MM.1S (cell line): ENCODE measurements around the gene RELN.

ENCODE experiments used
- DNase-seq: peaks from one replicate; pipeline ENCODE4 v3.0.0-alpha.2; 2015
- H2AFZ ChIP-seq: fragments of 300-600 bp; sonication (generic); 2 replicates; pipeline ENCODE4 v1.6.0; 2016; ENCODE audit warnings: antibody characterized with exemption, low read length
- H3F3A ChIP-seq: fragments of 300-600 bp; sonication (generic); 2 replicates; pipeline ENCODE4 v1.6.1; 2016; ENCODE audit warnings: mild to moderate bottlenecking, antibody characterized with exemption, low read length, moderate library complexity, mixed read lengths; ENCODE audit not compliant: insufficient read depth
- H3K27ac ChIP-seq: fragments of 300-600 bp; sonication (generic); 2 replicates; pipeline ENCODE4 v1.5.1; 2016; ENCODE audit warnings: mild to moderate bottlenecking, low read length
- H3K27me3 ChIP-seq: fragments of 300-600 bp; sonication (generic); replicated peaks from 2 replicates; pipeline ENCODE4 v1.6.0; 2016; ENCODE audit warnings: low read length; ENCODE audit not compliant: insufficient read depth
- H3K36me3 ChIP-seq: fragments of 300-600 bp; sonication (generic); replicated peaks from 2 replicates; pipeline ENCODE4 v1.6.1; 2016; ENCODE audit warnings: mild to moderate bottlenecking, low read length, mixed read lengths; ENCODE audit not compliant: insufficient read depth
- H3K4me1 ChIP-seq: fragments of 300-600 bp; sonication (generic); 2 replicates; pipeline ENCODE4 v1.6.1; 2016; ENCODE audit warnings: low read length, mixed read lengths
- H3K4me2 ChIP-seq: fragments of 300-600 bp; sonication (generic); 2 replicates; pipeline ENCODE4 v1.6.0; 2016; ENCODE audit warnings: low read depth, low read length
- H3K4me3 ChIP-seq: fragments of 300-600 bp; sonication (generic); 2 replicates; pipeline ENCODE4 v1.5.1; 2016; ENCODE audit warnings: low read length, mixed read lengths
- H3K79me2 ChIP-seq: fragments of 300-600 bp; sonication (generic); 2 replicates; pipeline ENCODE4 v1.6.1; 2016; ENCODE audit warnings: mixed run types, low read length, mixed read lengths
- H3K9ac ChIP-seq: fragments of 300-600 bp; sonication (generic); 2 replicates; pipeline ENCODE4 v1.6.1; 2016; ENCODE audit warnings: low read length, mixed read lengths
- H3K9me2 ChIP-seq: fragments of 300-600 bp; sonication (generic); replicated peaks from 2 replicates; pipeline ENCODE4 v1.6.1; 2016; ENCODE audit warnings: mild to moderate bottlenecking, low read length, mixed read lengths; ENCODE audit not compliant: insufficient read depth
- H3K9me3 ChIP-seq: fragments of 300-600 bp; sonication (generic); replicated peaks from 2 replicates; pipeline ENCODE4 v1.6.1; 2016; ENCODE audit warnings: mild to moderate bottlenecking, low read length, mixed read lengths; ENCODE audit not compliant: insufficient read depth
- H4K20me1 ChIP-seq: fragments of 300-600 bp; sonication (generic); 2 replicates; pipeline ENCODE4 v1.6.1; 2016; ENCODE audit warnings: mild to moderate bottlenecking, low read length, moderate library complexity, mixed read lengths; ENCODE audit not compliant: insufficient read depth
- EZH2 ChIP-seq: fragments of 300-600 bp; sonication (generic); optimal IDR thresholded peaks from 2 replicates; pipeline ENCODE3; 2017; ENCODE audit warnings: low read depth, mild to moderate bottlenecking, antibody characterized with exemption, low read length, mixed read lengths
- EZH2phosphoT487 ChIP-seq: fragments of 300-600 bp; sonication (generic); IDR thresholded peaks from 2 replicates; pipeline ENCODE4 v1.6.1; 2018; ENCODE audit warnings: antibody characterized with exemption, low read length
- TF ChIP-seq, protein P1 (sequence below): fragments of 300-600 bp; sonication (generic); IDR thresholded peaks from 2 replicates; pipeline ENCODE4 v1.5.1; 2016; ENCODE audit warnings: antibody characterized with exemption, low read length, mixed read lengths

RELN gene

DNA sequence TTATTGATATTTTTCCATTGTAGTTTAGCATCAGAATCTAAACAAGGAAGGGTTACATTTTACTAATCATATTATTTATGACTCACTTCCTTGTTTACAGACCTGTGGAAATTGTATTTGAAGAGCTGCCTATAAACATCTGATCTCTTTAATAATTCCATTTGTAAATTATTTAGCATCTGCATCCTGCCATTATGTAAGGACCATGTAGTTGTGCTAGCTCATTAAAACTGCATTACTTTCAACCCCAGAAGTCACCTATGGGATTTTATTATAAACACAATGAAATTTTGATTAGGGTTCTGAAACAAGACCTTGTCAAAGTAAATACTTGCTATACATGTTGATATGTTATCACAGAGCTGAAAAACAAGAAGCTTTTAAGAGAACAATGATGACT is 396.6 kb downstream of the RELN start:
- no peaks in the 10 kb centered on the region for H3F3A ChIP-seq
- no peak overlapping the region for H3K4me2 ChIP-seq
- H3K36me3 ChIP-seq, result no peaks in the 10 kb centered on the region
- H3K9me2 ChIP-seq, result no peaks in the 10 kb centered on the region
- H3K27me3 ChIP-seq, result no peaks in the 10 kb centered on the region
- no peak overlapping the region for H3K9ac ChIP-seq
- H3K27ac ChIP-seq, result no peak overlapping the region
- H3K4me1 ChIP-seq, result no peaks in the 10 kb centered on the region
- H3K4me3 ChIP-seq, result no peak overlapping the region
- no peak overlapping the region for H2AFZ ChIP-seq
- H3K9me3 ChIP-seq, result no peaks in the 10 kb centered on the region
- no peak for DNase-seq
- no peaks in the 10 kb centered on the region for H3K79me2 ChIP-seq
- TF ChIP-seq EZH2phosphoT487, result no peak
- TF ChIP-seq EZH2, result no peak
- TF ChIP-seq, protein P1, sequence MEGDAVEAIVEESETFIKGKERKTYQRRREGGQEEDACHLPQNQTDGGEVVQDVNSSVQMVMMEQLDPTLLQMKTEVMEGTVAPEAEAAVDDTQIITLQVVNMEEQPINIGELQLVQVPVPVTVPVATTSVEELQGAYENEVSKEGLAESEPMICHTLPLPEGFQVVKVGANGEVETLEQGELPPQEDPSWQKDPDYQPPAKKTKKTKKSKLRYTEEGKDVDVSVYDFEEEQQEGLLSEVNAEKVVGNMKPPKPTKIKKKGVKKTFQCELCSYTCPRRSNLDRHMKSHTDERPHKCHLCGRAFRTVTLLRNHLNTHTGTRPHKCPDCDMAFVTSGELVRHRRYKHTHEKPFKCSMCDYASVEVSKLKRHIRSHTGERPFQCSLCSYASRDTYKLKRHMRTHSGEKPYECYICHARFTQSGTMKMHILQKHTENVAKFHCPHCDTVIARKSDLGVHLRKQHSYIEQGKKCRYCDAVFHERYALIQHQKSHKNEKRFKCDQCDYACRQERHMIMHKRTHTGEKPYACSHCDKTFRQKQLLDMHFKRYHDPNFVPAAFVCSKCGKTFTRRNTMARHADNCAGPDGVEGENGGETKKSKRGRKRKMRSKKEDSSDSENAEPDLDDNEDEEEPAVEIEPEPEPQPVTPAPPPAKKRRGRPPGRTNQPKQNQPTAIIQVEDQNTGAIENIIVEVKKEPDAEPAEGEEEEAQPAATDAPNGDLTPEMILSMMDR, result no peak
- H4K20me1 ChIP-seq, result no peaks in the 10 kb centered on the region

DNA sequence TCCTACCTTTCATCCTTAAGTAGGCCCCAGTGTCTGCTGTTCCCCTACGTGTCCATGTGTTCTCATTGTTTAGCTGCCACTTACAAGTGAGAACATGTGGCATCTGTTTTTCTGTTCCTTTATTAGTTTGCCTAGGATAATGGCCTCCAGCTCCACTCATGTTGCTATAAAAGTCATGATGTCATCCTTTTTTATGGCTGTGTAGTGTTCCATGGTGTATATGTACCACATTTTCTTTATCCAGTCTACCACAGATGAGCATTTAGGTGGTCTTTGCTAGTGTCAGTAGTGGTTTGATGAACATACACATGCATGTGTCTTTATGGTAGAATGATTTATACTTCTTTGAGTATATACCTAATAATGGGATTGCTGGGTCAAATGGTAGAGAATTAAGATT is 397.3 kb downstream of the RELN start:
- Histone ChIP-seq H3K9me3 (no peaks in the 10 kb centered on the region), H3K27ac (no peak overlapping the region), H3K4me3 (no peak overlapping the region), H3K4me1 (no peaks in the 10 kb centered on the region), H3K36me3 (no peaks in the 10 kb centered on the region), H3K9me2 (no peaks in the 10 kb centered on the region), H3K4me2 (no peak overlapping the region), H3K79me2 (no peaks in the 10 kb centered on the region), H3K27me3 (no peaks in the 10 kb centered on the region), H4K20me1 (no peaks in the 10 kb centered on the region), H2AFZ (no peak overlapping the region), H3K9ac (no peak overlapping the region), H3F3A (no peaks in the 10 kb centered on the region)
- TF ChIP-seq, protein P1, result no peak
- no peak for TF ChIP-seq EZH2
- TF ChIP-seq EZH2phosphoT487, result no peak
- DNase-seq, result no peak

DNA sequence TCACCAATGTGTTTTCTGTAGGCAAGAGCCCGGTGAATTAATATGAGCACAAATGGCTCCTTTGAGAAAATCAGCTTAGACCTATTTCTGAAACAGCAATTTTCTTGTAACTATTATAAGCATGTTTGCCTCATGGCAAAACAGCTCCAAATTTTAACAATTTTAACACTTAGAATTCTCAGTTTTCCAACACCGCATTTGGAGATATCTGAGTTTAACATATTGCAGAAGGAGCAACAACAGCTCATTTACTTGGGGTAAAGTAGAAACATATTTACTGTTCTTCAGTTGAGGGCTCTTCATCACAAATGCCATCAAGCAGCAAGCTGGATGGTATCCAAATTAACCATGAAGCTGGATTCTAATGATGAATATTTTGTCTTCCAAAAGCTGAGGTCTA is 409.4 kb downstream of the RELN start:
- H3K79me2 ChIP-seq, result no peaks in the 10 kb centered on the region

More for the DNA sequence above, 409.4 kb downstream of the RELN start:
- Histone ChIP-seq H3K4me2 (no peak overlapping the region), H3F3A (no peaks in the 10 kb centered on the region), H3K36me3 (no peaks in the 10 kb centered on the region), H2AFZ (no peak overlapping the region), H3K27me3 (no peaks in the 10 kb centered on the region), H3K27ac (no peak overlapping the region), H3K9ac (no peak overlapping the region), H3K9me2 (no peaks in the 10 kb centered on the region), H4K20me1 (no peaks in the 10 kb centered on the region), H3K9me3 (no peaks in the 10 kb centered on the region), H3K4me3 (no peak overlapping the region), H3K4me1 (no peaks in the 10 kb centered on the region)
- TF ChIP-seq EZH2phosphoT487 (no peak), EZH2 (no peak)
- TF ChIP-seq, protein P1, result no peak
- no peak for DNase-seq
